ENCODE results near the gene C19orf47.
A peak's percentile ranks its signal among the peaks of the same experiment; 100 is the strongest.

- TF ChIP-seq, protein P1, sequence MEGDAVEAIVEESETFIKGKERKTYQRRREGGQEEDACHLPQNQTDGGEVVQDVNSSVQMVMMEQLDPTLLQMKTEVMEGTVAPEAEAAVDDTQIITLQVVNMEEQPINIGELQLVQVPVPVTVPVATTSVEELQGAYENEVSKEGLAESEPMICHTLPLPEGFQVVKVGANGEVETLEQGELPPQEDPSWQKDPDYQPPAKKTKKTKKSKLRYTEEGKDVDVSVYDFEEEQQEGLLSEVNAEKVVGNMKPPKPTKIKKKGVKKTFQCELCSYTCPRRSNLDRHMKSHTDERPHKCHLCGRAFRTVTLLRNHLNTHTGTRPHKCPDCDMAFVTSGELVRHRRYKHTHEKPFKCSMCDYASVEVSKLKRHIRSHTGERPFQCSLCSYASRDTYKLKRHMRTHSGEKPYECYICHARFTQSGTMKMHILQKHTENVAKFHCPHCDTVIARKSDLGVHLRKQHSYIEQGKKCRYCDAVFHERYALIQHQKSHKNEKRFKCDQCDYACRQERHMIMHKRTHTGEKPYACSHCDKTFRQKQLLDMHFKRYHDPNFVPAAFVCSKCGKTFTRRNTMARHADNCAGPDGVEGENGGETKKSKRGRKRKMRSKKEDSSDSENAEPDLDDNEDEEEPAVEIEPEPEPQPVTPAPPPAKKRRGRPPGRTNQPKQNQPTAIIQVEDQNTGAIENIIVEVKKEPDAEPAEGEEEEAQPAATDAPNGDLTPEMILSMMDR (IDR thresholded peaks at IDR 0.05 in 4 of 5, conservative IDR thresholded peaks at IDR 0.05 in 1 of 5) = no peak
- peak in 1 of 2 donors; percentile 48 for TF ChIP-seq POLR2A (IDR thresholded peaks at IDR 0.05)
These were observed 62.6 kb downstream of the C19orf47 start for GRCh38 chr19:40285353-40286234.
